IMR-90 (cell line): Measurements from ENCODE around the gene SHISA8. TPM values are rescaled to one million over a fixed set of nuclear protein-coding genes. Genes with fewer than 3 reads are reported as not detected.

Source experiments
- ATAC-seq: fragments of 200-7000 bp; cut with Tn5 transposase; 2 replicates; pipeline ENCODE4 v1.9.1; 2020; ENCODE audit warnings: low read depth, mild to moderate bottlenecking, moderate library complexity
- BruUV-seq: library from RNA; stranded (reverse); fragments of 400-500 nt; replicated peaks from 2 replicates; lab custom pipeline; 2021; lab: Mats Ljungman, UMichigan
- CTCF ChIA-PET: fragments of 300-600 bp; formaldehyde crosslinking; extraction: SDS; loops from one replicate; lab custom pipeline; 2021; ENCODE audit warnings: antibody characterized with exemption; lab: Yijun Ruan, JAX
- POLR2A ChIA-PET: fragments of 300-600 bp; sonication (Branson Sonifier 250); formaldehyde crosslinking; loops from one replicate; lab custom pipeline; 2022; ENCODE audit warnings: antibody characterized with exemption; ENCODE audit not compliant: unreplicated experiment; lab: Charles Lee
- DNase-seq: peaks from one replicate; pipeline ENCODE4 v3.0.0; 2013
- H2AFZ ChIP-seq: replicated peaks from 2 replicates; pipeline ENCODE3; 2013; ENCODE audit warnings: low read length, mild to moderate bottlenecking; ENCODE audit not compliant: poor library complexity
- H2AK5ac ChIP-seq: 2 replicates; pipeline ENCODE4 v1.6.1; 2013; ENCODE audit warnings: low read depth, low read length, inconsistent platforms
- H2AK9ac ChIP-seq: replicated peaks from 2 replicates; pipeline ENCODE3; 2013; ENCODE audit warnings: mild to moderate bottlenecking, low read depth, low read length, moderate library complexity; ENCODE audit not compliant: poor library complexity
- H2BK120ac ChIP-seq: 2 replicates; pipeline ENCODE4 v1.6.1; 2013; ENCODE audit warnings: low read depth, low read length, inconsistent platforms
- H2BK15ac ChIP-seq: 3 replicates; pipeline ENCODE4 v1.6.1; 2013; ENCODE audit warnings: low read depth, low read length, inconsistent platforms
- H2BK20ac ChIP-seq: 2 replicates; pipeline ENCODE4 v1.6.1; 2013; ENCODE audit warnings: low read depth, mild to moderate bottlenecking, inconsistent platforms, low read length, moderate library complexity
- H2BK5ac ChIP-seq: 2 replicates; pipeline ENCODE4 v1.6.1; 2013; ENCODE audit warnings: mild to moderate bottlenecking, low read depth, low read length, inconsistent platforms; ENCODE audit not compliant: poor library complexity, severe bottlenecking
- H3K14ac ChIP-seq: replicated peaks from 2 replicates; pipeline ENCODE4 v1.6.1; 2013; ENCODE audit warnings: low read depth, low read length, inconsistent platforms
- H3K18ac ChIP-seq: 2 replicates; pipeline ENCODE4 v1.6.1; 2013; ENCODE audit warnings: low read depth, low read length, control low read depth
- H3K23ac ChIP-seq: 2 replicates; pipeline ENCODE4 v1.6.1; 2013; ENCODE audit warnings: low read depth, low read length, inconsistent platforms
- H3K27ac ChIP-seq: 2 replicates; pipeline ENCODE4 v1.5.1; 2013; ENCODE audit warnings: mild to moderate bottlenecking, control low read depth, low read length; ENCODE audit not compliant: insufficient read depth
- H3K27me3 ChIP-seq: 2 replicates; pipeline ENCODE4 v1.6.1; 2013; ENCODE audit warnings: low read length; ENCODE audit not compliant: control insufficient read depth, insufficient read depth
- H3K36me3 ChIP-seq: 2 replicates; pipeline ENCODE4 v1.6.1; 2013; ENCODE audit warnings: low read length, mixed read lengths; ENCODE audit not compliant: control insufficient read depth, insufficient read depth
- H3K4ac ChIP-seq: 2 replicates; pipeline ENCODE4 v1.6.1; 2013; ENCODE audit warnings: low read depth, low read length, inconsistent platforms
- H3K4me1 ChIP-seq: 2 replicates; pipeline ENCODE4 v1.6.1; 2013; ENCODE audit warnings: low read length, mixed read lengths; ENCODE audit not compliant: control insufficient read depth, insufficient read depth
- H3K4me2 ChIP-seq: 2 replicates; pipeline ENCODE4 v1.6.1; 2013; ENCODE audit warnings: low read depth, mild to moderate bottlenecking, control low read depth, low read length, moderate library complexity
- H3K4me3 ChIP-seq: 2 replicates; pipeline ENCODE4 v1.5.1; 2013; ENCODE audit warnings: low read depth, mild to moderate bottlenecking, control low read depth, low read length, moderate library complexity; ENCODE audit not compliant: insufficient read depth
- H3K56ac ChIP-seq: 2 replicates; pipeline ENCODE4 v1.6.1; 2013; ENCODE audit warnings: low read length, inconsistent platforms; ENCODE audit not compliant: insufficient read depth; ENCODE audit errors: extremely low read depth
- H3K79me1 ChIP-seq, 2 experiments: 2 replicates each; pipeline ENCODE4 v1.6.1; 2013; ENCODE audit warnings: low read length in 2 of 2, inconsistent platforms in 1 of 2, low read depth in 1 of 2
- H3K9ac ChIP-seq: 2 replicates; pipeline ENCODE4 v1.6.1; 2013; ENCODE audit warnings: low read depth, low read length, control low read depth
- H3K9me1 ChIP-seq: 2 replicates; pipeline ENCODE4 v1.6.1; 2013; ENCODE audit warnings: low read length, inconsistent platforms; ENCODE audit not compliant: insufficient read depth
- H3K9me3 ChIP-seq: 2 replicates; pipeline ENCODE4 v1.6.1; 2013; ENCODE audit warnings: low read length; ENCODE audit not compliant: control insufficient read depth, insufficient read depth
- H4K20me1 ChIP-seq: 2 replicates; pipeline ENCODE4 v1.6.1; 2013; ENCODE audit warnings: low read length, inconsistent platforms; ENCODE audit not compliant: insufficient read depth
- H4K5ac ChIP-seq: 2 replicates; pipeline ENCODE4 v1.6.1; 2013; ENCODE audit warnings: mild to moderate bottlenecking, low read depth, low read length, control low read depth
- H4K8ac ChIP-seq, 2 experiments: 2 replicates each; pipeline ENCODE4 v1.6.1; 2013; ENCODE audit warnings: low read depth in 2 of 2, low read length in 2 of 2, control low read depth in 1 of 2, inconsistent platforms in 1 of 2
- H4K91ac ChIP-seq: 2 replicates; pipeline ENCODE4 v1.6.1; 2013; ENCODE audit warnings: low read depth, low read length, inconsistent platforms; ENCODE audit not compliant: insufficient read depth
- BHLHE40 ChIP-seq: fragments of 150-350 bp; IDR thresholded peaks from 2 replicates; pipeline ENCODE4 v1.6.1; 2016; ENCODE audit warnings: mild to moderate bottlenecking, low read depth, low read length
- CEBPB ChIP-seq: IDR thresholded peaks from 2 replicates; pipeline ENCODE4 v1.6.1; 2012; ENCODE audit warnings: low read depth, low read length, improper control_type of control experiment
- MXI1 ChIP-seq: IDR thresholded peaks from 2 replicates; pipeline ENCODE4 v1.6.1; 2012; ENCODE audit warnings: low read depth, mild to moderate bottlenecking, low read length, moderate library complexity, borderline replicate concordance
- RCOR1 ChIP-seq: IDR thresholded peaks from 2 replicates; pipeline ENCODE4 v1.6.1; 2012; ENCODE audit warnings: mild to moderate bottlenecking, low read length, improper control_type of control experiment; ENCODE audit not compliant: insufficient replicate concordance
- whole genome bisulfite sequencing, 2 experiments: methylation state at CpG; one replicate each; pipeline versions ENCODE4 v1.1.5 to v1.1.7; 2013; ENCODE audit warnings: missing lambda C conversion rate in 2 of 2; ENCODE audit not compliant: insufficient read length in 1 of 2; ENCODE audit errors: extremely low coverage in 2 of 2; 5-methylcytosine and 5-hydroxymethylcytosine counted together
- dilution Hi-C: fragments of 300-500 bp; cut with HindIII; formaldehyde crosslinking; loops from one replicate; pipeline ENCODE4 v1.14.3; 2018; ENCODE audit warnings: low sequenced_read_pairs; ENCODE audit not compliant: unreplicated experiment
- in situ Hi-C: fragments of 300-500 bp; cut with MboI; formaldehyde crosslinking; loops from 3 replicates; pipeline ENCODE4 v1.14.3; 2019; ENCODE audit warnings: low sequenced_read_pairs, inconsistent platforms, mixed read lengths
- intact Hi-C: fragments of 100-400 bp; cut with micrococcal nuclease; formaldehyde crosslinking; loops from 2 replicates; pipeline ENCODE4 v1.10.0; 2022
- microRNA-seq, 2 experiments: library from miRNA; stranded (forward) in 1 of 2; unstranded in 1 of 2; fragments of 10-50 nt in 1 of 2; fragments of <30 nt in 1 of 2; gene quantifications in 1 of 2; microRNA quantifications in 1 of 2; one replicate each; pipeline versions ENCODE3 to v1.1.0; 2013 to 2020; ENCODE audit not compliant: insufficient read depth in 1 of 2, insufficient read length in 1 of 2, unreplicated experiment in 1 of 2
- polyA plus RNA-seq, 3 experiments: library from polyadenylated mRNA; depleted of rRNA; stranded (reverse); fragments of >200 nt; gene quantifications; 2 replicates each; pipeline ENCODE4 v1.2.3, GENCODE V29; 2012; ENCODE audit warnings: low replicate concordance in 1 of 3
- small RNA-seq, 5 experiments: library from RNA; depleted of rRNA; stranded (forward); fragments of <200 nt; gene quantifications; one replicate each; pipeline ENCODE3, GENCODE V24; 2012
- total RNA-seq: library from RNA; depleted of rRNA; stranded (reverse); fragments of >200 nt; gene quantifications from 2 replicates; pipeline ENCODE4 v1.2.3, GENCODE V29; 2012; rRNA removed

Gene SHISA8
- total and polyA plus RNA-seq, 2 of the 4 experiments (the other 2 are of a cell fraction), result not detected

- no peak for TF ChIP-seq RCOR1
These were observed 52.2 kb downstream of the SHISA8 start (continued) for GRCh38 chr22:41862530-41863266.

- DNase-seq (peak; percentile 23), ATAC-seq (peak; percentile 28)
- no peak overlapping the region for H2BK5ac ChIP-seq
- H4K5ac ChIP-seq, result no peak overlapping the region
- no peaks in the 10 kb centered on the region for H3K9me3 ChIP-seq
- intact Hi-C loops, result no loop called here
- no peak overlapping the region for H2AK5ac ChIP-seq
- no peak overlapping the region for H2AFZ ChIP-seq
- H3K18ac ChIP-seq, result no peak overlapping the region
- in situ Hi-C loops, result no loop called here
- H2BK120ac ChIP-seq, result no peak overlapping the region
- WGBS, 2 experiments, result 100% methylated on average over 1 of the region's 4 CpGs; no CpG with 5 or more reads in 1 of the 2 experiments
- H2AK9ac ChIP-seq, result no peak overlapping the region
- H3K27ac ChIP-seq, result no peak overlapping the region
- no peak overlapping the region for H4K8ac ChIP-seq
- peaks cover 16% of the 10 kb centered on the region for H3K4me1 ChIP-seq
- H3K9me1 ChIP-seq, result peaks cover 21% of the 10 kb centered on the region
- no TSS peak for BruUV-seq
- H3K4ac ChIP-seq, result no peak overlapping the region
- H2BK15ac ChIP-seq, result no peak overlapping the region
- no peak overlapping the region for H3K14ac ChIP-seq
- no peak overlapping the region for H3K23ac ChIP-seq
- no peak overlapping the region for H2BK20ac ChIP-seq
- dilution Hi-C loops, result no loop called here
- peaks cover 30% of the 10 kb centered on the region for H4K20me1 ChIP-seq
- H4K91ac ChIP-seq, result no peak overlapping the region
- H3K36me3 ChIP-seq, result peaks cover 3% of the 10 kb centered on the region
- CTCF ChIA-PET, result interaction anchor here (0.9 kb wide), 1 partner anchor 80 kb away, joined by 3 read pairs; no protein-coding TSS in a partner anchor
- H3K4me2 ChIP-seq, result 0 out of 2 replicates have a peak overlapping the region, but pooled peaks have one; percentile 3
- no peak for TF ChIP-seq MXI1
- no peak for TF ChIP-seq BHLHE40
- 0 out of 2 replicates have a peak, but pooled peaks have one; percentile 3 for TF ChIP-seq CEBPB
- H3K9ac ChIP-seq, result no peak overlapping the region
- H3K4me3 ChIP-seq, result no peak overlapping the region
- no peaks in the 10 kb centered on the region for H3K27me3 ChIP-seq
- POLR2A ChIA-PET, result no interaction called here
- H3K79me1 ChIP-seq, result peaks cover 7 to 61% of the 10 kb centered on the region in 2 experiments; a peak in 3 of 4 replicates
- no peak overlapping the region for H3K56ac ChIP-seq
These were observed 52.7 kb downstream of the SHISA8 start for GRCh38 chr22:41862160-41862529.

Small RNA genes within 50 kb of the gene (microRNA-seq; reads per million reads assigned to microRNA genes)
- 19.7 to 172 reads per million in 2 experiments for gene MIR33A

Small RNA genes within 50 kb of the gene (small RNA-seq; reads per million reads assigned to genes)
- gene MIR33A, result 2.0 to 240 (median 59.6) reads per million in 5 experiments

Other genes with a start within 250 kb of the SHISA8 start
- gene SNU13, start 226.2 kb downstream of the SHISA8 start, total RNA-seq, result 109 and 122 TPM in 2 replicates
- gene SNU13, start 226.2 kb downstream of the SHISA8 start, polyA plus RNA-seq (2012; rRNA removed), result 185 and 235 TPM in 2 replicates
- 0.90 and 1.1 TPM in 2 replicates for gene MEI1, start 215.6 kb downstream of the SHISA8 start, total RNA-seq
- 2.1 and 2.6 TPM in 2 replicates for gene MEI1, start 215.6 kb downstream of the SHISA8 start, polyA plus RNA-seq (2012; rRNA removed)
- gene CCDC134, start 114.4 kb downstream of the SHISA8 start, total RNA-seq, result 6.1 and 7.0 TPM in 2 replicates
- gene CCDC134, start 114.4 kb downstream of the SHISA8 start, polyA plus RNA-seq (2012; rRNA removed), result 5.1 and 7.5 TPM in 2 replicates
- gene SREBF2, start 82.0 kb downstream of the SHISA8 start, total RNA-seq, result 8.1 and 9.2 TPM in 2 replicates
- 47.4 and 50.1 TPM in 2 replicates for gene SREBF2, start 82.0 kb downstream of the SHISA8 start, polyA plus RNA-seq (2012; rRNA removed)
- under 0.01 TPM in 1 of 2 replicates, not detected in the other for gene TNFRSF13C, start 11.7 kb upstream of the SHISA8 start, total RNA-seq
- gene TNFRSF13C, start 11.7 kb upstream of the SHISA8 start, polyA plus RNA-seq (2012; rRNA removed), result 0.14 and 0.16 TPM in 2 replicates
- 14.7 and 18.1 TPM in 2 replicates for gene CENPM, start 32.1 kb upstream of the SHISA8 start, total RNA-seq
- 20.1 and 31.3 TPM in 2 replicates for gene CENPM, start 32.1 kb upstream of the SHISA8 start, polyA plus RNA-seq (2012; rRNA removed)
- gene SEPTIN3, start 54.4 kb upstream of the SHISA8 start, total RNA-seq, result under 0.01 and 0.18 TPM in 2 replicates
- 0.14 and 0.15 TPM in 2 replicates for gene SEPTIN3, start 54.4 kb upstream of the SHISA8 start, polyA plus RNA-seq (2012; rRNA removed)
- gene WBP2NL, start 83.7 kb upstream of the SHISA8 start, total RNA-seq, result not detected in 2 replicates
- not detected in 2 replicates for gene WBP2NL, start 83.7 kb upstream of the SHISA8 start, polyA plus RNA-seq (2012; rRNA removed)
- 34.4 and 44.8 TPM in 2 replicates for gene NAGA, start 155.7 kb upstream of the SHISA8 start, total RNA-seq
- gene NAGA, start 155.7 kb upstream of the SHISA8 start, polyA plus RNA-seq (2012; rRNA removed), result 34.3 and 38.6 TPM in 2 replicates
- gene PHETA2, start 159.2 kb upstream of the SHISA8 start, total RNA-seq, result 6.1 and 6.5 TPM in 2 replicates
- 10.0 and 10.9 TPM in 2 replicates for gene PHETA2, start 159.2 kb upstream of the SHISA8 start, polyA plus RNA-seq (2012; rRNA removed)
- gene SMDT1, start 164.6 kb upstream of the SHISA8 start, total RNA-seq, result 2.3 and 2.5 TPM in 2 replicates
- 15.0 and 15.7 TPM in 2 replicates for gene SMDT1, start 164.6 kb upstream of the SHISA8 start, polyA plus RNA-seq (2012; rRNA removed)
- gene NDUFA6, start 175.7 kb upstream of the SHISA8 start, total RNA-seq, result 48.8 and 92.2 TPM in 2 replicates
- gene NDUFA6, start 175.7 kb upstream of the SHISA8 start, polyA plus RNA-seq (2012; rRNA removed), result 81.4 and 89.0 TPM in 2 replicates
- gene CYP2D6, start 215.7 kb upstream of the SHISA8 start, total RNA-seq, result under 0.01 TPM in 2 replicates
- gene CYP2D6, start 215.7 kb upstream of the SHISA8 start, polyA plus RNA-seq (2012; rRNA removed), result 0.24 TPM in 2 replicates